ENCODE results near the gene NF1. TPM values are rescaled to one million over a fixed set of nuclear protein-coding genes. Genes with fewer than 3 reads are reported as not detected.

Gene NF1
- total RNA-seq, 4 donors from 2014 or later, result 34.8 to 106 (median 59.2) TPM

- H3K27ac ChIP-seq, result no peak overlapping the region
- no peaks in the 10 kb centered on the region for H3K36me3 ChIP-seq
- no peak overlapping the region for H3K4me3 ChIP-seq
- TF ChIP-seq POLR2A (IDR thresholded peaks at IDR 0.05) (no peak), POLR2AphosphoS5 (IDR thresholded peaks at IDR 0.05) (no peak), EP300 (IDR thresholded peaks at IDR 0.05; ENCODE audit: low read depth) (no peak), CTCF (IDR thresholded peaks at IDR 0.05) (no peak)
- 58 to 75% methylated on average over 3 to 21 of the region's 21 CpGs for WGBS, 2 donors (ENCODE audit: low coverage in 1 of 2)
- peaks cover 23% of the 10 kb centered on the region for H3K27me3 ChIP-seq
- no peaks in the 10 kb centered on the region for H3K9me3 ChIP-seq
- DNase-seq, result no peak
- intact Hi-C loops (cut with DNase I; ENCODE audit: low total_unique reads) (no loop called here), in situ Hi-C loops (cut with MboI; ENCODE audit: low pct_ligation_motif_present in 1 of 4, low pct_unique_long_range_greater_than_20kb in 1 of 4, low sequenced_read_pairs in 3 of 4) (no loop called here)
- H3K4me1 ChIP-seq, result no peaks in the 10 kb centered on the region
These were observed 303.9 kb downstream of the NF1 start for GRCh38 chr17:31398381-31399311.

GRCh38 chr17:31400481-31400950 is 305.7 kb downstream of the NF1 start:
- H3K27me3 ChIP-seq, result peaks cover 9% of the 10 kb centered on the region
- no peak for TF ChIP-seq POLR2AphosphoS5 (IDR thresholded peaks at IDR 0.05)
- no peak for TF ChIP-seq POLR2A (IDR thresholded peaks at IDR 0.05)
- TF ChIP-seq EP300 (IDR thresholded peaks at IDR 0.05; ENCODE audit: low read depth), result no peak
- TF ChIP-seq CTCF (IDR thresholded peaks at IDR 0.05), result no peak
- WGBS, 2 donors (ENCODE audit: low coverage in 1 of 2), result 66% methylated on average over 11 of the region's 11 CpGs; no CpG with 5 or more reads in 1 of the 2 donors
- in situ Hi-C loops (cut with MboI; ENCODE audit: low pct_ligation_motif_present in 1 of 4, low pct_unique_long_range_greater_than_20kb in 1 of 4, low sequenced_read_pairs in 3 of 4) (no loop called here), intact Hi-C loops (cut with DNase I; ENCODE audit: low total_unique reads) (no loop called here)
- no peaks in the 10 kb centered on the region for H3K4me1 ChIP-seq
- no peaks in the 10 kb centered on the region for H3K36me3 ChIP-seq
- H3K27ac ChIP-seq, result no peak overlapping the region
- H3K9me3 ChIP-seq, result no peaks in the 10 kb centered on the region
- no peak overlapping the region for H3K4me3 ChIP-seq
- DNase-seq, result no peak

GRCh38 chr17:31401456-31402254 is 306.9 kb downstream of the NF1 start:
- no peak for DNase-seq
- WGBS, 2 donors (ENCODE audit: low coverage in 1 of 2), result 87 to 89% methylated on average over 8 to 11 of the region's 11 CpGs
- Histone ChIP-seq H3K4me3 (no peak overlapping the region), H3K36me3 (no peaks in the 10 kb centered on the region), H3K27ac (no peak overlapping the region), H3K9me3 (no peaks in the 10 kb centered on the region), H3K27me3 (peaks cover 6% of the 10 kb centered on the region), H3K4me1 (no peaks in the 10 kb centered on the region)
- intact Hi-C loops (cut with DNase I; ENCODE audit: low total_unique reads), result no loop called here
- in situ Hi-C loops (cut with MboI; ENCODE audit: low pct_ligation_motif_present in 1 of 4, low pct_unique_long_range_greater_than_20kb in 1 of 4, low sequenced_read_pairs in 3 of 4), result no loop called here
- no peak for TF ChIP-seq EP300 (IDR thresholded peaks at IDR 0.05; ENCODE audit: low read depth)
- TF ChIP-seq POLR2A (IDR thresholded peaks at IDR 0.05), result no peak
- no peak for TF ChIP-seq POLR2AphosphoS5 (IDR thresholded peaks at IDR 0.05)
- no peak for TF ChIP-seq CTCF (IDR thresholded peaks at IDR 0.05)
